Mammary epithelial cell (primary cell): ENCODE results near the gene FAM133A.

Experiments used
- CTCF ChIP-seq, 2 donors: IDR thresholded peaks in 1 of 2; conservative IDR thresholded peaks in 1 of 2; 2 replicates each; pipeline ENCODE4 v1.5.1; 2011 to 2012; ENCODE audit warnings: inconsistent platforms in 2 of 2, low read length in 2 of 2, mild to moderate bottlenecking in 2 of 2, control low read depth in 1 of 2, low read depth in 1 of 2; ENCODE audit not compliant: insufficient read depth in 1 of 2; ENCODE audit errors: extremely low read depth in 1 of 2
- EZH2 ChIP-seq: IDR thresholded peaks from 2 replicates; pipeline ENCODE4 v1.6.1; 2012; ENCODE audit warnings: low read length, inconsistent platforms, borderline replicate concordance

- TF ChIP-seq CTCF (conservative IDR thresholded peaks at IDR 0.05 in 1 of 2, IDR thresholded peaks at IDR 0.05 in 1 of 2; ENCODE audit: extremely low read depth in 1 of 2, insufficient read depth in 1 of 2, low read depth in 1 of 2, low read length in 2 of 2) (no peak), EZH2 (no peak)
These were observed 67.8 kb downstream of the FAM133A start for GRCh38 chrX:93741811-93742210.
